HepG2 (cell line): ENCODE results near the gene PLEKHA3.

Experiments used
- ARNT ChIP-seq: fragments of 450-650 bp; IDR thresholded peaks from 2 replicates; pipeline ENCODE4 v1.6.1; 2017
- MTF2 ChIP-seq: sonication (generic); formaldehyde crosslinking; IDR thresholded peaks from 2 replicates; pipeline ENCODE4 v1.5.0; 2020; ENCODE audit warnings: missing genetic modification reagents, borderline replicate concordance
- ZNF274 ChIP-seq: sonication (generic); formaldehyde crosslinking; IDR thresholded peaks from 2 replicates; pipeline ENCODE4 v1.5.1; 2020; ENCODE audit warnings: mild to moderate bottlenecking, missing genetic modification reagents
- ZNF331 ChIP-seq: sonication (generic); formaldehyde crosslinking; IDR thresholded peaks from 2 replicates; pipeline ENCODE4 v1.4.0; 2020; ENCODE audit warnings: missing genetic modification reagents
- ZNF550 ChIP-seq: sonication (generic); formaldehyde crosslinking; IDR thresholded peaks from 2 replicates; pipeline ENCODE4 v1.4.0; 2020; ENCODE audit warnings: mild to moderate bottlenecking, missing genetic modification reagents, borderline replicate concordance

GRCh38 chr2:178473931-178474330, 6.3 kb upstream of the PLEKHA3 start:
- TF ChIP-seq ZNF550 (no peak), ZNF331 (CRISPR knock-in tag) (no peak), MTF2 (no peak), ARNT (no peak), ZNF274 (CRISPR knock-in tag) (no peak)
